Measurements from ENCODE around the gene TLR3.

- TF ChIP-seq CTCF (IDR thresholded peaks at IDR 0.05) (no peak), POLR2A (IDR thresholded peaks at IDR 0.05) (no peak)
Observed at GRCh38 chr4:186092296-186092695, 23.3 kb downstream of the TLR3 start.
